Lung (tissue), 16 donors: Measurements from ENCODE around the gene SLC9A9. TPM values are rescaled to one million over a fixed set of nuclear protein-coding genes. Genes with fewer than 3 reads are reported as not detected.

ENCODE experiments used
- ATAC-seq: fragments of 200-7000 bp; cut with Tn5 transposase; one replicate; pipeline ENCODE4 v1.9.1; 2020; ENCODE audit warnings: moderate number of reproducible peaks; ENCODE audit not compliant: insufficient read depth, low FRiP score
- DNase-seq, 3 donors: peaks; one replicate each; pipeline ENCODE4 v3.0.0-alpha.2; 2013 to 2017
- H3K27ac ChIP-seq, 2 donors: one replicate each; pipeline ENCODE4 v1.5.1; 2013; ENCODE audit warnings: mild to moderate bottlenecking in 2 of 2, moderate library complexity in 2 of 2, control low read depth in 1 of 2, inconsistent platforms in 1 of 2, low read depth in 1 of 2, low read length in 1 of 2
- H3K27me3 ChIP-seq, 3 donors: one replicate each; pipeline ENCODE4 v1.5.1; 2013; ENCODE audit warnings: low read length in 2 of 3; ENCODE audit not compliant: control insufficient read depth in 3 of 3, insufficient read depth in 3 of 3
- H3K36me3 ChIP-seq, 4 donors: one replicate each; pipeline ENCODE4 v1.5.1; 2013; ENCODE audit warnings: low read length in 4 of 4, mild to moderate bottlenecking in 1 of 4, moderate library complexity in 1 of 4; ENCODE audit not compliant: control insufficient read depth in 4 of 4, insufficient read depth in 4 of 4
- H3K4me1 ChIP-seq, 5 donors: one replicate each; pipeline ENCODE4 v1.5.1; 2013; ENCODE audit warnings: low read length in 5 of 5, mild to moderate bottlenecking in 2 of 5, moderate library complexity in 1 of 5; ENCODE audit not compliant: control insufficient read depth in 5 of 5, insufficient read depth in 5 of 5
- H3K4me3 ChIP-seq: one replicate; pipeline ENCODE4 v1.5.1; 2013; ENCODE audit warnings: mild to moderate bottlenecking, control low read depth, moderate library complexity
- H3K9ac ChIP-seq, 2 donors: one replicate each; pipeline ENCODE4 v1.5.1; 2013; ENCODE audit warnings: low read length in 2 of 2, control low read depth in 1 of 2; ENCODE audit not compliant: insufficient read depth in 1 of 2
- H3K9me3 ChIP-seq, 4 donors: one replicate each; pipeline ENCODE4 v1.5.1; 2013; ENCODE audit warnings: low read length in 3 of 4, mild to moderate bottlenecking in 1 of 4, moderate library complexity in 1 of 4; ENCODE audit not compliant: control insufficient read depth in 4 of 4, insufficient read depth in 3 of 4
- CTCF ChIP-seq: IDR thresholded peaks from 2 replicates; pipeline ENCODE4 v1.5.1; 2012; ENCODE audit warnings: mild to moderate bottlenecking; ENCODE audit errors: control extremely low read depth, extremely low read depth
- WGBS, 2 donors: extraction: QIAGEN DNeasy Blood & Tissue Kit; methylation state at CpG; one replicate each; pipeline ENCODE4 v1.1.7; 2013; 5-methylcytosine and 5-hydroxymethylcytosine counted together
- long read RNA-seq, 5 donors: transcript quantifications; one replicate each; lab custom pipeline, GENCODE V29; 2026
- polyA plus RNA-seq, 2 donors: library from polyadenylated mRNA; stranded (reverse); fragments of 200-250 nt; gene quantifications; one replicate each; pipeline ENCODE4 v1.2.1, GENCODE V29; 2013
- total RNA-seq, 2 donors: library from RNA; depleted of rRNA in 1 of 2; stranded (reverse); fragments of >200 nt in 1 of 2; gene quantifications; one replicate each; pipeline ENCODE4 v1.2.1, GENCODE V29; 2014 to 2021
- donor health status: control.
- donor health status: control.
- donor health status: Bipolar disorder and iron deficiency.
- donor health status: healthy.
- donor health status: DM: yes; HTN: yes; CAD: no.

The SLC9A9 gene
- total RNA-seq = 10 to 100 TPM; 11.7 to 66.3 TPM
- 1 to 10 TPM; 2.2 to 4.7 TPM for polyA plus RNA-seq
- long read RNA-seq, donor 1, partial matches to known transcripts = 0 of 4 reads
- long read RNA-seq, donor 1, other reads (novel, unspliced or antisense) = 0 of 4 reads
- long read RNA-seq, donor 2 = 0 reads
- long read RNA-seq, donor 3, partial matches to known transcripts = 0 of 1 reads
- long read RNA-seq, donor 3, other reads (novel, unspliced or antisense) = 0 of 1 reads
- long read RNA-seq, donor 4 = 0 reads
- long read RNA-seq, donor 5, partial matches to known transcripts = 0 of 2 reads
- long read RNA-seq, donor 5, other reads (novel, unspliced or antisense) = 0 of 2 reads

- DNase-seq (peak; percentile 45 to 87 (median 78)), ATAC-seq (peak; percentile 84)
- TF ChIP-seq CTCF = no peak
- Histone ChIP-seq H3K36me3 (no peaks in the 10 kb centered on the region), H3K27me3 (no peaks in the 10 kb centered on the region), H3K27ac (peak within 1 kb of the TSS in 1 of 2 donors; percentile 56), H3K9ac (peak within 1 kb of the TSS; percentile 50 to 90), H3K4me1 (peaks cover 0 to 22% (median 4%) of the 10 kb centered on the region in 5 donors), H3K9me3 (no peaks in the 10 kb centered on the region), H3K4me3 (peak within 1 kb of the TSS; percentile 62)
- WGBS, 2 donors = 1 to 2% methylated on average over 15 of the region's 15 CpGs
These were observed at the start of gene SLC9A9 for GRCh38 chr3:143847787-143848631. Gene SLC9A9, minus strand, starts transcription at chr3:143848468. Its CDS starts 146 bp downstream, at chr3:143848322.

GRCh38 chr3:143897576-143898295 lies 49.5 kb upstream of the SLC9A9 start:
- Histone ChIP-seq H3K27ac (no peak overlapping the region), H3K9ac (peak overlapping the region in 1 of 2 donors; percentile 40), H3K4me3 (no peak overlapping the region), H3K4me1 (peaks cover 0 to 15% (median 5%) of the 10 kb centered on the region in 5 donors), H3K9me3 (no peaks in the 10 kb centered on the region), H3K36me3 (no peaks in the 10 kb centered on the region), H3K27me3 (no peaks in the 10 kb centered on the region)
- no peak for TF ChIP-seq CTCF
- ATAC-seq (peak; percentile 55), DNase-seq (peak; percentile 64 to 84 (median 77))
- 38 to 64% methylated on average over 7 of the region's 7 CpGs for WGBS, 2 donors

GRCh38 chr3:143896486-143896885 lies 48.2 kb upstream of the SLC9A9 start:
- no peaks in the 10 kb centered on the region for H3K36me3 ChIP-seq
- no peak overlapping the region for H3K27ac ChIP-seq
- no peak overlapping the region for H3K4me3 ChIP-seq
- H3K27me3 ChIP-seq = no peaks in the 10 kb centered on the region
- DNase-seq (no peak), ATAC-seq (no peak)
- H3K9me3 ChIP-seq = no peaks in the 10 kb centered on the region
- WGBS, 2 donors = 85 to 89% methylated on average over 4 of the region's 4 CpGs
- no peak overlapping the region for H3K9ac ChIP-seq
- H3K4me1 ChIP-seq = peaks cover 0 to 15% (median 5%) of the 10 kb centered on the region in 5 donors
- no peak for TF ChIP-seq CTCF
